HG03565 (cell line): ENCODE measurements around the gene SPATS2L.

ENCODE experiments used
- ATAC-seq: cut with Tn5 transposase; IDR thresholded peaks from one replicate; pipeline ENCODE4 v1.9.1; 2021; ENCODE audit warnings: mild to moderate bottlenecking, moderate library complexity; ENCODE audit not compliant: unreplicated experiment

Gene SPATS2L

GRCh38 chr2:200459101-200459500 lies 152.6 kb downstream of the SPATS2L start:
- no peak for ATAC-seq

- no peak for ATAC-seq
Observed at GRCh38 chr2:200461846-200462710, 155.6 kb downstream of the SPATS2L start.

DNA sequence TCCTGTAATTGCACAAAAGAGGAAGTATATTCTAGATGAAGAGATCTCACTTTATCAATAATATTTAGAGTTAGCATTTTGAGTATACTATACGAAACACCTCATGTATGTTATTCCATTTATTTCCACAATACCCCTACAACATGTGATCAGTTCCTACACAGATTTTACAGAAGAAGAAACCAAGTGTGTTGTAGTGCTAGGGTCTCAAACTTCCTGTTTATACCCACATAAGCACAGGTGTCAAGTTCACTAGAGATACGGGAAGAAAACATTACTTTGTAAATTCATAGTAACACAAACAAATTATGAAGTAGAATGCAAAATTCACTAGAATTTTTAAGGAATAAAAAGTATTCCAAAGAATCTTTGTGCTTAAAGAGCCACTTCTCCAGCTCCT lies 157.0 kb downstream of the SPATS2L start:
- ATAC-seq: no peak

DNA sequence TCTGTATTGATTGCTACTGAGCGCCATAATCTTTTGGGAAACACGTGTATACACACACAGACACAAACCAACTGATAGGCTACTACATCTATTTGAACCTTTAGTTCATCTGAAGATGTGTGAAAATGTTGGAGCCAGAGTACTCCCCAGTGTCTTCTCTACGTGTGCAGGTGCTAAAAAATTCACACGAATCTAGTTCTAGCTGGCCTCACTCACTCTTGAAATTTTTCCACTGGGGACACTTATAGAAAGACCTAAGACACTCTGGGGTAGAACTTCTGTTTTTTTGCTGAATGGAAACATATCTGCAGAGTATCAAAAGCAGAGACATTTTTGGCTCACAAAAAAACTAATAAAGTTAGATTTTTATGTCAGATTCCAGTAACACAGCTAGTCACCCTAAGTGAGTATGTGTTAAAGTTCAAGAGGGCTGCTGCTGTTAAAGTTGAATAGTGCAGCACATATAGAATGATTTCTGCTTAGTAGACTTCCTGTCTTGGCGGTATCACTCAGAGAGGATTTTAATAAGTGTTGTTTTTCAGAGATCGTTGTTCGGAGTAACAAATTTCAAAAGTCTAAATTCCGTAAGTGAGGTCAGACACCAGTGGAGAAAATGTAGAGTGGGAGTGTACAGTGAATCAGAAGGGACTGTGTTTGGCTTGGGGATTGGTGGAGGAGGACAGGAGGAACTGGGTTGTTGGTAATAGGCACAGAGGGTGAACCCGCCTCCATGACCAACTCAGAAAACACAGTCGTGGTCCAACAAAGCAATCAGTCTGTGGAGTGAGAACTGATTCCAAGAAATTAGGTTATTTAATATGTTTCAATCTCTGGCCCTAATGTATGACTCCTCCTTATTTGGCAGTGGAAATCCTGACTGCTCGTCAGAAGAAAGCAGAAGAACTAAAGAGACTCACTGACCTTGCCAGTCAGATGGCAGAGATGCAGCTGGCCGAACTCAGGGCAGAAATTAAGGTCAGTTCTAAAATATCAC lies 160.2 kb downstream of the SPATS2L start:
- no peak for ATAC-seq

DNA sequence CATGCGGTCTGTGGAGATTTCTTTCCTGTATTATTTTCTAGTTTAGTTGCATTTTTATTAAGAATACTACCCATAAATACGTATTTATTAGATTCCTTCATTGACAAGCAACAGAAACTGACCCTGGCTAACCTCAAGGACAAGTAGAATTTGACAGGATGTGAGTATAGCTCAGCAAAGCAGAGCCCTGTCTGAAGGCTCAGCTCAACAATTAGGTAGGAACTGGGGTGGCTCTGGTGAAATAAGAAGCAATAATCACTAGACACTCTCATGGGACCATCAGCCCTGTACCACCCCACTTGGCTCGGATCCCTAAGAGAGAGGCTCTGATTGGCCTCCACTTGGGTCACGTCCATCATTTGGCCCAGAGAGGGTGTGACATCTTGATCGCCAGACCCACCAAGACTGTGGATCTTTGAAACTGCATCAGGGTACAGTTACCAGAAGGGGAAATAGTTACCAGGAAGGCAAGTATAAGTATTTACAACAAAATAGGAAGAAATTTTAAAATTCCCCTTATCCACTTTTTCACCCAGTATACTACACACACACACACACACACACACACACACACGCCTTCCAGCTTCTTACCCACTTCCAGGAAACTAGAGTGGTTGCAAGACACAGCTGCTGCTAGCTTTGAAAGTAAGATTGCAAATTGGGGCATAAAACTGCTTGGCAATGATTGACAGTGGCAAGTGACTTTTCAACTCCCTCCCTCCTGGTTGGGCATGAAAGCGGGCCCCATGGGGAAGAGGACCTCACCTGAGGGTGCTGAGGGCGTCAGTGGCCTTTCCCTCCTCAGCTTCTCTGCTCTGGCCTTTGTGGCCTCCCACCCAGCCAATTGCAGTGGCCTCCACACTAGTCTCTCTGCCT lies 161.6 kb downstream of the SPATS2L start:
- ATAC-seq: no peak

DNA sequence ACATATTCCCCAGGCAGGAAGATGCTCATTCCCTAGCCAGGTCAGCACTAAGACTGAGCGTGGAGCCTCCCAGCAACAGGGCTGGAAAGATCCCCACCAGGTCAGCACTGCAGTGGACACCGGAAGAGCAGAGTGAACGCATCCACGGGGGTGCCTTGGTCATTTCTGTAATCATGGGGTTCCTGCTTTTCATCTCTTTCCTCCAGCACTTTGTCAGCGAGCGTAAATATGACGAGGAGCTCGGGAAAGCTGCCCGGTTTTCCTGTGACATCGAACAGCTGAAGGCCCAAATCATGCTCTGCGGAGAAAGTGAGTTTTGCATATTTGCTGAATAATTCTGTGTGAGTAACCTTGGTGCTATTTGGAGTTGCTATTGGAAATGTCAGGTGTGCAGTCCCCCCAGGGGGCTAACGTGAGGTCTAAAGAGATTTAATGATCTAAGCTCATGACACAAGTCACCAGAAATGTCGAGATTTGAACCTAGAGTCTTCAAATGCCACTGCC lies 163.3 kb downstream of the SPATS2L start:
- ATAC-seq: no peak

DNA sequence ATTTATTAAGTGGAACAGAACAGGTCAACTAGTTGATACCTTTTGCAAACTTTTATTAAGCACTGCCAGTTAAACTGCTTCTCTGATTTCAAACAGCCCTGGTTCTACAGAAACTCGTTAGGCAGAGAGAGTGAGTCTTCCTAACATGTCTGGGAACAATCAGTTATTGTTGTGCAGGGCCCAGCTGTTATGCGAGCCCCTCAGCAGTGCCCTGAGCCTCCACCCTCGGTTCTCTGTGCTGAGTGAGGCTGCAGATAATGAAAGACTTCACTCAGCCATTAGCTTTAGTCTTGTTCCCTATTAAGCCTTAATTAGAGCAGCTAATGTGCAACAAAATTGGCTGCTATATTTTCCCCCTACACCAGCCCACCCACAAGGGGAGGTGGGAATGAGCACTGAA lies 163.7 kb downstream of the SPATS2L start:
- no peak for ATAC-seq

DNA sequence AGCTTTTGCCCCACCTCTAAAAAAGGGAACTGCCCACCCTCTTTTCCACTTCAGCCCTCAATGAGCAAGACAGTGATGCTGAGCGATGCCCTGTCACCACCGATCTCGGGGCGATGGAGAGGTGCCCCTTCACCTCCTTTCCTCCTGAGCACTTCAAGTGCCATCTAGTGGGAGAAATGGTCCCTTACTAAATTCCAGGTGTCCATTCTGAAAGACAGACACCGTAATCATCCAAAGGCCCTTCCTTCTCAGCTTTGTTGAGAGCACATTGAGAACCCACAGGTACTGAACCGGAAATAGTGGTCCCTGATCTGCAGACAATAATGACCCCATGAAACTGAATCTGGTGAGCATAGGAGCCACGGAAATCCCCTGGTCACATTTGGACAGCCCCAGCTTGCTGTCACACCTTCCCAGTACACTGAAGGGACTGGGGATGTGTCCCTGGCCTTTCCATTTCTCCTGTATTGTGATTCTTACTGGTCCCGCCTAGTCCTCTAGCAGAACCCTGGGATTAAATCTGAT lies 164.9 kb downstream of the SPATS2L start:
- peak; percentile 78 for ATAC-seq

DNA sequence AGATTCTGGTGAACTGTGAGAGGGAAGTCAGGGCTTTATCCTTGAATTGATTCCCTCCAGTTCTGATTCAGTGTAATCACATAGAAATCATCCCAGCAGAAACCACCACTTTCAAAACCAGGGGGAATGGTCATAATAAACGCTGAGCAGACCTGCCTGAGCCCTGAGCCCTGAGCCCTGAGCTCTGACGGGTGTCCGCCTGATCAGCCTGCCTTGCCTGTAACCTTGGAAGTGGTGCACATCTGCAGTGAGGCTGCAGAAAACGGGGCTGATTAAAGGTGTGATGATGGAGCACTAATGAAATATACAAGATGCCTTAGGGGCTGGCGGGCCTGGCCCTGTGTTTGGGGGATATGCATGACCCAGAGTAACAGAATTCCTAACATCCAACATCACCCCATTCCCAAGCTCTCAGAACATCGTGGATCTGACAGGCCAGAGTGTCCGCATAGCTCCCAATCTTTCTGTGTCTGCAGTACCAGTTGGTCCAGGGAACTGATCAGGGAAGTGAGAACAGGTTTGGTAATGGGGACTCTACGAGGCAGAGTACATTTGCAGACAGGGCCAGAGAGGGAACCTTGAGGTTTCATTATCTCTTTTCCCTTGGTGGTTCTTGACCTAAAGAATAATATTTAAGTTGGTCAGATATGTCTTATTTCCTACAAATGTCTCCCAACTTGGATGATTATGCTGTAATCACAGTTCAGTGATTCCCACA lies 165.6 kb downstream of the SPATS2L start:
- peak; percentile 7 for ATAC-seq

DNA sequence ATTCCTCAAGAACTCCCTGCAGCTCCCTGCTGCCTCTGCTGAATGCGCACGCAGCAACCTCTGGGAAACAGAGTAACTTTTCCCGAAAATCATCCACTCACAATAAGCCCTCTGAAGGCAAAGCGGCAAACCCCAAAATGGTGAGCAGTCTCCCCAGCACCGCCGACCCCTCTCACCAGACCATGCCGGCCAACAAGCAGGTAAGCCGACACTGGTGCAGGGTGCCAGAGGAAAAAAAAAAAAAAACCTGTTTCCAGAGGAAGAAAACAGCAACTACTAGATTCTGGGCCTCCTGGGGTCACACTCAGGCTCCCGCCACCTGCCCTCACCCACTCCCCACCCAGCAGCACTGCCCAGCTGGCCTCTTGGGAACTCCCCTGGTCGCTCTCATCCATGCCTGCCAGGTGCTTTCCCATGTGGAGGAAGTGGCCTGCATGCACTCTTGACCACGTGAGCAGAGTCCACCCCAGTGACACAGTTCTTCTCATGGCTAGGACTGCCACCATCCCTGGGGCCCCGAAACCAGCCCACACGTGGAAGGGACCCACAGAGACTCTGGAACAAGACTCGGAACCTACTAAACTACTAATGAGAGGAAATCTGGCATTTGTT lies 166.5 kb downstream of the SPATS2L start:
- no peak for ATAC-seq

DNA sequence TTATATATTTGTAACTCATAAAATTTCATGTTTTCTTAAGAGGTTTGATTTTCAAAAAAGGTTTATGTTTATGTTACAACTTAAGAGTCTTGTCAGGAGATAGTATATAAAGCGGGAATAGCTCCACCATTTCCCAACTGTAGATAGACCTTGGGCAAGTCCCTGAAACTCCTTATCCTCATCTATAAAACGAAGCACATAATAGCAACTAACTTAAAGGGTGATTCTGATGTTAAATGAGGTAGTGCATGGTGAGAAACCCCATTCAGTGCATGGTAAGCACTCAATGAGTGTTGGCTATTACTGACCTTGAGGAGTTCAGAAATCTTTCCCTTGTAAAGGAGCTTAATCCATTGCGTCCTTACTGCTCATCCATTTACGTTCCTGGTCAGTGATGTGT lies 169.3 kb downstream of the SPATS2L start:
- ATAC-seq: no peak

DNA sequence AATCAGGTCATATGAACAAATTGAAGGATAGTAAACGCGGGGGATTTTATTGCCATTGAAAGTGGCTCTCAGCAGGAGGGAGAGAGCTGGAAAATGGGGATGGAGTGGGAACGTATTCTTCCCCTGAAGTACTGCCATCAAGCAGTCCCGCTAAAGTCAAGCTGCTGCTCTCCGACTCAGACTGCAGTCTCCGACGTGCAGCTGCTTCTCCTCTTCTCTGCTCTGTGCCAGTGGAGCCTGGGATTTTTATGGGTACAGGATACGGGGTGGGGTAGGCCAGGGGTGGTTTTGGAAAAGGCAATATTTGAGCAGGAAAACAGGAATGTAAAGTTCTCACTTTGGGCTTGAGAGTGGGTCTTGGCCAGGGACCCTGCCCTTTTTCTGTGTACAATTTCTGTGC lies 170.3 kb downstream of the SPATS2L start:
- no peak for ATAC-seq

DNA sequence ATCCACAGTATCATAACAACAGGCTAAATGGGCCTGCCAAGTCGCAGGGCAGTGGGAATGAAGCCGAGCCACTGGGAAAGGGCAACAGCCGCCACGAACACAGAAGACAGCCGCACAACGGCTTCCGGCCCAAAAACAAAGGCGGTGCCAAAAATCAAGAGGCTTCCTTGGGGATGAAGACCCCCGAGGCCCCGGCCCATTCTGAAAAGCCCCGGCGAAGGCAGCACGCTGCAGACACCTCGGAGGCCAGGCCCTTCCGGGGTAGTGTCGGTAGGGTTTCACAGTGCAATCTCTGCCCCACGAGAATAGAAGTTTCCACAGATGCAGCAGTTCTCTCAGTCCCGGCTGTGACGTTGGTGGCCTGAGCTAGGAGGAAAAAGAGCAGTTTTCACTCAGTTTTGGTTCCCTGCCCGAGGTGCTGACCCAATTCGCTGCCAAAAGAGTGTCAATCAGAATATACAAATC lies 171.2 kb downstream of the SPATS2L start:
- no peak for ATAC-seq

- ATAC-seq: no peak
Observed at GRCh38 chr2:200479692-200480265, 173.3 kb downstream of the SPATS2L start.

DNA sequence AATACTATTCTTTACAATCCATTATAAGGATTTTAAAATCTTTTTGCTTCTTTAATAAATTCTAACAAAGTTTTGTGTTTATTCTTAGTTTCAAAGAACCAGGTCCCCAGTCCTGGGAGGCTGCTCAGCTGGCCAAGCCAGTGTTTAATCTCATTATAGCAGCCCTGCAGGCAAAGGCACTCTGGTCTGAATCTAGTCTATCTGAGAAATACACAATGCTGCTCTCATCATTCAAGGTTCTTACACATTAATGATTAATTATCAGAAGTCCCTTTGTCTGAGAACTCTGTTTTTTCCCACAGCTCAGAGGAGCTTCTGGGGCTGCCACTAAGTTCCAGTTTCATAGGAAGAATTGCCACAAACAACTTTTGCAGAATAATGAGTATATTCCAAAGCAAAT lies 175.7 kb downstream of the SPATS2L start:
- no peak for ATAC-seq

DNA sequence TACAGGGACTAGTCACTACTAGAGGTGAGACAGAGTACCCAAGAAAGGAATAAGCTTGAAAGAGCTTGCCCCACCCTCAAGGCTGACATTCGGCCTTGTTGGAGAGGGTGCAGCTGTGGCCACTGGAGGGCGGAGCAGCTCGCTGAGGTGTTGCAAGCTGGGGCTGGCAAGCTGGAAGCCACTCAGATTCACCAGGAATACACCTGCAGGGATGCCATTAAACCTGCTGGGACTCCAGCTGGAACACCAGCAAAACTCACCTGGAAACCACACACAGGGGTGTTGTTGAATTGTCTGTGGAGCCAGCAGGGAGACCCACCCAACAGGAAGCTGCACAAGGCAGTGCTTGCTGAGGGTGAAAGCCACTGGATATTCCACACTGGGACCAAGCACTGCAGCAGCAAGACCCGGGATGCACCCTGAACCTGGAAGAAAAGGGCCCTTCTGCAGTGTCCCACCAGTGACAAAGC lies 177.3 kb downstream of the SPATS2L start:
- ATAC-seq: peak; percentile 45

DNA sequence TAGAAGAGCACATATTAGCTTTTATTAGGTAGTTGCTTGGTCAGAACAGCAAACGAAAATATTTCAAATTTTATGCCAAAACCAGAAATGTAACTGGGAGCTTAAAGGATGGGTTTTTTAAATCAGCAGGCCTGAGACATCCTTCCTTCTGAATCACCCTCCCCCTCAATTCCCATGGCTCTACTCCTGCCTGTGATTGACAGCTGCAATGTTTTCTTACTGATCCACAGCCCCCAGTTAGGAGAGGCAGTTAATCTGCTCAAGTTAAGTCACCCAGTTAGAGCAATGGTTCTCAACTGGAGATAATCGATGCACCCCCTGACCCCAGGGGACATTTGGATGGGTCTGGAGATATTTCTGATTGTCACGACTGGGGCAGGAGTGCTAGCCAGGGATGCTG lies 178.4 kb downstream of the SPATS2L start:
- ATAC-seq: no peak

GRCh38 chr2:200486529-200486928 lies 180.0 kb downstream of the SPATS2L start:
- no peak for ATAC-seq

- ATAC-seq: no peak
Observed at GRCh38 chr2:200488169-200488568, 181.7 kb downstream of the SPATS2L start.
